HepG2 (cell line): ENCODE results near the gene CABLES1. TPM values are rescaled to one million over a fixed set of nuclear protein-coding genes. Genes with fewer than 3 reads are reported as not detected.

ENCODE experiments used
- ATAC-seq: fragments of 200-7000 bp; cut with Tn5 transposase; 3 replicates; pipeline ENCODE4 v1.9.1; 2020; ENCODE audit warnings: mild to moderate bottlenecking, moderate library complexity
- BruUV-seq: library from RNA; stranded (reverse); fragments of 400-500 nt; replicated peaks from 2 replicates; lab custom pipeline; 2021; lab: Mats Ljungman, UMichigan
- CTCF ChIA-PET: fragments of 300-600 bp; formaldehyde crosslinking; extraction: SDS; loops from one replicate; lab custom pipeline; 2021; ENCODE audit warnings: low total read pairs, inconsistent platforms, low intra/inter-chr PET ratio; lab: Yijun Ruan, JAX
- POLR2A ChIA-PET: fragments of 350-600 bp; sonication (Branson Sonifier 250); formaldehyde crosslinking; loops from one replicate; lab custom pipeline; 2020; ENCODE audit warnings: antibody characterized with exemption, inconsistent platforms; lab: Yijun Ruan, JAX
- DNase-seq: peaks from one replicate; pipeline ENCODE4 v3.0.0-alpha.2; 2015; ENCODE audit warnings: low spot score
- FAIRE-seq: peaks from 3 replicates; lab custom pipeline; 2011; peaks lifted over from hg19 to GRCh38; lab: Jason Lieb, UNC
- H2AFZ ChIP-seq: one replicate; pipeline ENCODE4 v1.6.1; 2011; ENCODE audit warnings: low read length, inconsistent platforms
- H3K27ac ChIP-seq: fragments of 300-600 bp; 3 replicates; pipeline ENCODE4 v1.8.0; 2011; ENCODE audit warnings: mixed run types, mild to moderate bottlenecking, mixed read lengths, low read length, inconsistent platforms; ENCODE audit not compliant: insufficient read depth; ENCODE audit errors: extremely low read length
- H3K27me3 ChIP-seq, 2 experiments: fragments of 200-600 bp in 1 of 2; 2 replicates in 1 of 2; 3 replicates in 1 of 2; pipeline versions ENCODE4 v1.6.0 to v1.8.0; 2011; ENCODE audit warnings: low read length in 2 of 2, mild to moderate bottlenecking in 2 of 2, moderate library complexity in 2 of 2, inconsistent platforms in 1 of 2; ENCODE audit not compliant: insufficient read depth in 2 of 2, control insufficient read depth in 1 of 2
- H3K36me3 ChIP-seq, 2 experiments: fragments of 200-600 bp in 1 of 2; replicated peaks in 1 of 2; 2 replicates in 1 of 2; 3 replicates in 1 of 2; pipeline versions ENCODE4 v1.5.1 to v1.8.0; 2011; ENCODE audit warnings: low read length in 2 of 2, inconsistent platforms in 1 of 2; ENCODE audit not compliant: insufficient read depth in 2 of 2, control insufficient read depth in 1 of 2
- H3K4me1 ChIP-seq: 2 replicates; pipeline ENCODE4 v1.5.1; 2012; ENCODE audit warnings: low read length, inconsistent platforms; ENCODE audit not compliant: insufficient read depth
- H3K4me2 ChIP-seq: 2 replicates; pipeline ENCODE4 v1.6.0; 2011; ENCODE audit warnings: low read depth, low read length, inconsistent platforms
- H3K4me3 ChIP-seq, 3 experiments: fragments of 200-600 bp in 1 of 3; sonication (generic), shearing (Covaris generic) in 1 of 3; replicated peaks in 1 of 3; 2 replicates each; pipeline ENCODE4 v1.5.1; 2011 to 2016; ENCODE audit warnings: low read length in 3 of 3, inconsistent platforms in 2 of 3, low read depth in 2 of 3, mild to moderate bottlenecking in 2 of 3, control low read depth in 1 of 3, mixed read lengths in 1 of 3; ENCODE audit not compliant: insufficient read depth in 1 of 3
- H3K79me2 ChIP-seq: one replicate; pipeline ENCODE4 v1.6.1; 2011; ENCODE audit warnings: low read length, inconsistent platforms; ENCODE audit not compliant: insufficient read depth
- H3K9ac ChIP-seq: 2 replicates; pipeline ENCODE4 v1.6.0; 2011; ENCODE audit warnings: mild to moderate bottlenecking, low read depth, low read length, inconsistent platforms; ENCODE audit not compliant: insufficient read depth
- H3K9me3 ChIP-seq: 2 replicates; pipeline ENCODE4 v1.5.1; 2012; ENCODE audit warnings: mild to moderate bottlenecking, low read length
- H4K20me1 ChIP-seq: 2 replicates; pipeline ENCODE4 v1.6.0; 2011; ENCODE audit warnings: inconsistent platforms, mild to moderate bottlenecking, low read length, moderate library complexity; ENCODE audit not compliant: insufficient read depth
- KDM4B ChIP-seq: sonication (generic); formaldehyde crosslinking; IDR thresholded peaks from 2 replicates; pipeline ENCODE4 v1.4.0; 2020; ENCODE audit warnings: missing genetic modification reagents
- KLF11 ChIP-seq: IDR thresholded peaks from 2 replicates; pipeline ENCODE4 v1.6.1; 2016; ENCODE audit warnings: missing compliant biosample characterization
- MTERF4 ChIP-seq: sonication (generic); formaldehyde crosslinking; IDR thresholded peaks from 2 replicates; pipeline ENCODE4 v1.8.0; 2023; ENCODE audit warnings: mild to moderate bottlenecking, missing genetic modification reagents
- MXD3 ChIP-seq: IDR thresholded peaks from 2 replicates; pipeline ENCODE4 v1.6.1; 2016; ENCODE audit warnings: mild to moderate bottlenecking, missing biosample characterization, missing genetic modification reagents
- PCBP2 ChIP-seq: fragments of 200-400 bp; formaldehyde crosslinking; optimal IDR thresholded peaks from 2 replicates; pipeline ENCODE3; 2018; ENCODE audit warnings: low read length, low read depth; ENCODE audit not compliant: poor library complexity, severe bottlenecking
- RCOR2 ChIP-seq: IDR thresholded peaks from 2 replicates; pipeline ENCODE4 v1.6.1; 2016; ENCODE audit warnings: missing biosample characterization, missing genetic modification reagents
- SETDB1 ChIP-seq: sonication (generic); formaldehyde crosslinking; IDR thresholded peaks from 2 replicates; pipeline ENCODE4 v1.5.1; 2020; ENCODE audit warnings: missing genetic modification reagents, mild to moderate bottlenecking, borderline replicate concordance
- SMAD1 ChIP-seq: sonication (generic); formaldehyde crosslinking; IDR thresholded peaks from 2 replicates; pipeline ENCODE4 v1.4.0; 2020; ENCODE audit warnings: missing genetic modification reagents, low read depth, mild to moderate bottlenecking, borderline replicate concordance
- TARDBP ChIP-seq: sonication (generic); formaldehyde crosslinking; IDR thresholded peaks from 2 replicates; pipeline ENCODE4 v1.8.0; 2022; ENCODE audit warnings: mild to moderate bottlenecking, missing genetic modification reagents
- ZNF101 ChIP-seq: sonication (generic); formaldehyde crosslinking; IDR thresholded peaks from 2 replicates; pipeline ENCODE4 v1.4.0; 2020; ENCODE audit warnings: mild to moderate bottlenecking, low read depth, missing genetic modification reagents, borderline replicate concordance
- ZNF3 ChIP-seq: IDR thresholded peaks from 2 replicates; pipeline ENCODE4 v1.7.0; 2017; ENCODE audit warnings: inconsistent platforms
- ZNF501 ChIP-seq: sonication (generic); formaldehyde crosslinking; IDR thresholded peaks from 2 replicates; pipeline ENCODE4 v1.5.1; 2020; ENCODE audit warnings: mild to moderate bottlenecking, moderate library complexity, missing genetic modification reagents
- ZNF768 ChIP-seq: sonication (generic); formaldehyde crosslinking; IDR thresholded peaks from 2 replicates; pipeline ENCODE4 v1.4.0; 2020; ENCODE audit warnings: missing genetic modification reagents
- WGBS: methylation state at CpG from one replicate; pipeline ENCODE4 v1.1.6; 2017; ENCODE audit warnings: low lambda C conversion rate; 5-methylcytosine and 5-hydroxymethylcytosine counted together
- in situ Hi-C: cut with HindIII; loops from 2 replicates; pipeline ENCODE4 v1.10.0; 2017; ENCODE audit warnings: low pct_unique_long_range_greater_than_20kb; ENCODE audit not compliant: extremely low pct_ligation_motif_present
- intact Hi-C: fragments of 100-400 bp; cut with micrococcal nuclease; formaldehyde crosslinking; loops from one replicate; pipeline ENCODE4 v1.10.0; 2022; ENCODE audit not compliant: unreplicated experiment
- polyA plus RNA-seq, 8 experiments: library from polyadenylated mRNA; depleted of rRNA in 3 of 8; stranded (reverse) in 7 of 8; unstranded in 1 of 8; fragments of >200 nt; fragmentation: Illumina TruSeq in 4 of 8; extraction: Trizol in 4 of 8; gene quantifications; 2 replicates each; pipeline versions ENCODE4 v1.2.1 to v1.2.3, GENCODE V29; 2011 to 2016; ENCODE audit warnings: low read depth in 4 of 8, missing spikeins in 1 of 8, mixed read lengths in 1 of 8; ENCODE audit not compliant: insufficient read depth in 1 of 8
- total RNA-seq, 5 experiments: library from RNA; depleted of rRNA; stranded (reverse); fragments of >200 nt; fragmentation: Illumina TruSeq; extraction: Trizol; gene quantifications; 2 replicates each; pipeline ENCODE4 v1.2.3, GENCODE V29; 2016; ENCODE audit warnings: low read depth in 1 of 5
- TF ChIP-seq, protein P1 (sequence below): sonication (generic); formaldehyde crosslinking; IDR thresholded peaks from 2 replicates; pipeline ENCODE4 v1.4.0; 2020; ENCODE audit warnings: missing genetic modification reagents
- TF ChIP-seq, protein P2 (sequence below): sonication (generic); formaldehyde crosslinking; IDR thresholded peaks from 2 replicates; pipeline ENCODE4 v1.4.0; 2020; ENCODE audit warnings: missing genetic modification reagents

Gene CABLES1
- total and polyA plus RNA-seq, 2 of the 13 experiments (the other 11 are each of a cell fraction or from before 2014, with no cell fraction given) = 14.7 to 25.8 TPM

GRCh38 chr18:23171581-23172156 lies 36.4 kb downstream of the CABLES1 start (continued):
- no peak for TF ChIP-seq SETDB1 (CRISPR knock-in tag)
- TF ChIP-seq, protein P1, sequence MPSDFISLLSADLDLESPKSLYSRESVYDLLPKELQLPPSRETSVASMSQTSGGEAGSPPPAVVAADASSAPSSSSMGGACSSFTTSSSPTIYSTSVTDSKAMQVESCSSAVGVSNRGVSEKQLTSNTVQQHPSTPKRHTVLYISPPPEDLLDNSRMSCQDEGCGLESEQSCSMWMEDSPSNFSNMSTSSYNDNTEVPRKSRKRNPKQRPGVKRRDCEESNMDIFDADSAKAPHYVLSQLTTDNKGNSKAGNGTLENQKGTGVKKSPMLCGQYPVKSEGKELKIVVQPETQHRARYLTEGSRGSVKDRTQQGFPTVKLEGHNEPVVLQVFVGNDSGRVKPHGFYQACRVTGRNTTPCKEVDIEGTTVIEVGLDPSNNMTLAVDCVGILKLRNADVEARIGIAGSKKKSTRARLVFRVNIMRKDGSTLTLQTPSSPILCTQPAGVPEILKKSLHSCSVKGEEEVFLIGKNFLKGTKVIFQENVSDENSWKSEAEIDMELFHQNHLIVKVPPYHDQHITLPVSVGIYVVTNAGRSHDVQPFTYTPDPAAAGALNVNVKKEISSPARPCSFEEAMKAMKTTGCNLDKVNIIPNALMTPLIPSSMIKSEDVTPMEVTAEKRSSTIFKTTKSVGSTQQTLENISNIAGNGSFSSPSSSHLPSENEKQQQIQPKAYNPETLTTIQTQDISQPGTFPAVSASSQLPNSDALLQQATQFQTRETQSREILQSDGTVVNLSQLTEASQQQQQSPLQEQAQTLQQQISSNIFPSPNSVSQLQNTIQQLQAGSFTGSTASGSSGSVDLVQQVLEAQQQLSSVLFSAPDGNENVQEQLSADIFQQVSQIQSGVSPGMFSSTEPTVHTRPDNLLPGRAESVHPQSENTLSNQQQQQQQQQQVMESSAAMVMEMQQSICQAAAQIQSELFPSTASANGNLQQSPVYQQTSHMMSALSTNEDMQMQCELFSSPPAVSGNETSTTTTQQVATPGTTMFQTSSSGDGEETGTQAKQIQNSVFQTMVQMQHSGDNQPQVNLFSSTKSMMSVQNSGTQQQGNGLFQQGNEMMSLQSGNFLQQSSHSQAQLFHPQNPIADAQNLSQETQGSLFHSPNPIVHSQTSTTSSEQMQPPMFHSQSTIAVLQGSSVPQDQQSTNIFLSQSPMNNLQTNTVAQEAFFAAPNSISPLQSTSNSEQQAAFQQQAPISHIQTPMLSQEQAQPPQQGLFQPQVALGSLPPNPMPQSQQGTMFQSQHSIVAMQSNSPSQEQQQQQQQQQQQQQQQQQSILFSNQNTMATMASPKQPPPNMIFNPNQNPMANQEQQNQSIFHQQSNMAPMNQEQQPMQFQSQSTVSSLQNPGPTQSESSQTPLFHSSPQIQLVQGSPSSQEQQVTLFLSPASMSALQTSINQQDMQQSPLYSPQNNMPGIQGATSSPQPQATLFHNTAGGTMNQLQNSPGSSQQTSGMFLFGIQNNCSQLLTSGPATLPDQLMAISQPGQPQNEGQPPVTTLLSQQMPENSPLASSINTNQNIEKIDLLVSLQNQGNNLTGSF (CRISPR knock-in tag) = no peak
- TF ChIP-seq KDM4B = no peak

DNA sequence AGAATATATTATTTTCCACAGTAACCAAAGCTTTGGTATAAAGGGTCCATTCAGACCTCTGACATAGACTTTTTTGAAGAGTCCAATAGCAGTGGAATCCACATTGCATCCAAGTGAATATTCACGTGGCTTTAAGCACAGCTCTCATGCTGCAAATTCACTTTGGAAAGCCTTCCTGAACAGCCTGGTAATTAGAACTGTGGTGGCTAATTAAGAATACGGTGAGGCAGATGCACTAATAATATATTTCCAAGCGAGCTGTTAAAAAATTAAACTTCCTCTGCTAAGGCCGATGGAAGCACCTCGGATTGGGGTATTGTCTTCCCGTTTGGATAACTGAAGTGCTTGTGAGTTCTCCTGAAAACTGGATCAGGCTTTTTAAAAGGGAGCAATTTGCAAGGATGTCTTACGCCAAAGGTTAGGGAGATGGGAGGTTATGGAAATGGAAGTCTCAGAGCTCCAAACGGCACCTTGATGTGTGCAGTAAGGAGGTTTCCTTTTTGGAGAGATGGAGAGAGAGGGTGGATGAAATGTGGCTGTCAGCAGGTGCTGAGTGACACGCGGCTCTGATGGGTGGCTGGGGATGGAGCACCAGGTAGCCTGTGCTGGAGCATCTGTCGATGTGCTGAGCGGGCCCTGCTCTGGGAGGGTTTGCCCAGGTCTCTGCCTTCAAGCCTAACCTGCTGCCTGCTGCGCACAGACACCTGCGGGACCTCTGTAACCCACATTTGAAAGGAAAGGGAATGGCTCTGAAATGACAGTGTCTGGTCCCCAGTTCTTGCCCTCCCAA lies 37.5 kb downstream of the CABLES1 start:
- no peak overlapping the region for H3K4me2 ChIP-seq
- ChIA-PET POLR2A (no interaction called here), CTCF (no interaction called here)
- 98% methylated on average over 13 of the region's 14 CpGs for WGBS
- in situ Hi-C loops = no loop called here
- no peak overlapping the region for H3K4me3 ChIP-seq
- peaks cover 2 to 15% of the 10 kb centered on the region in 2 experiments; a peak in 4 of 5 replicates for H3K36me3 ChIP-seq
- peaks cover 6% of the 10 kb centered on the region for H3K4me1 ChIP-seq
- H4K20me1 ChIP-seq = peaks cover 4% of the 10 kb centered on the region; the same call in 1 of the 2 replicates
- H3K9ac ChIP-seq = no peak overlapping the region
- no peaks in the 10 kb centered on the region for H3K9me3 ChIP-seq
- H3K27me3 ChIP-seq = no peaks in the 10 kb centered on the region
- intact Hi-C loops = no loop called here
- no peak overlapping the region for H3K27ac ChIP-seq
- ATAC-seq (no peak), FAIRE-seq (no peak), DNase-seq (no peak)
- no TSS peak for BruUV-seq
- no peak for TF ChIP-seq ZNF768 (CRISPR knock-in tag)
- TF ChIP-seq MTERF4 (CRISPR knock-in tag) = no peak
- TF ChIP-seq SMAD1 = no peak
- TF ChIP-seq ZNF3 (CRISPR knock-in tag) = no peak
- TF ChIP-seq PCBP2 = no peak
- no peak for TF ChIP-seq RCOR2 (CRISPR knock-in tag)
- no peak for TF ChIP-seq TARDBP
- no peak for TF ChIP-seq ZNF501 (CRISPR knock-in tag)
- TF ChIP-seq MXD3 (CRISPR knock-in tag) = no peak
- TF ChIP-seq, protein P2, sequence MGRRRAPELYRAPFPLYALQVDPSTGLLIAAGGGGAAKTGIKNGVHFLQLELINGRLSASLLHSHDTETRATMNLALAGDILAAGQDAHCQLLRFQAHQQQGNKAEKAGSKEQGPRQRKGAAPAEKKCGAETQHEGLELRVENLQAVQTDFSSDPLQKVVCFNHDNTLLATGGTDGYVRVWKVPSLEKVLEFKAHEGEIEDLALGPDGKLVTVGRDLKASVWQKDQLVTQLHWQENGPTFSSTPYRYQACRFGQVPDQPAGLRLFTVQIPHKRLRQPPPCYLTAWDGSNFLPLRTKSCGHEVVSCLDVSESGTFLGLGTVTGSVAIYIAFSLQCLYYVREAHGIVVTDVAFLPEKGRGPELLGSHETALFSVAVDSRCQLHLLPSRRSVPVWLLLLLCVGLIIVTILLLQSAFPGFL = no peak
- no peak for TF ChIP-seq KLF11 (CRISPR knock-in tag)
- no peak for TF ChIP-seq ZNF101
- H3K79me2 ChIP-seq = peaks cover 26% of the 10 kb centered on the region
- H2AFZ ChIP-seq = no peak overlapping the region
